Gastroesophageal sphincter (tissue), 3 donors: ENCODE measurements around the gene ZFR2.

ENCODE experiments used
- POLR2A ChIP-seq, 2 donors: fragments of 450-650 bp; IDR thresholded peaks; one replicate each; pipeline ENCODE4 v1.6.1; 2017; ENCODE audit warnings: antibody characterized with exemption in 2 of 2, mild to moderate bottlenecking in 2 of 2, moderate library complexity in 1 of 2
- POLR2AphosphoS5 ChIP-seq: sonication (generic); formaldehyde crosslinking; IDR thresholded peaks from one replicate; pipeline ENCODE4 v1.6.1; 2017; ENCODE audit warnings: antibody characterized with exemption
- TF ChIP-seq, protein P1 (sequence below), 4 experiments: fragments of 200-600 bp in 2 of 4; fragments of 450-650 bp in 2 of 4; sonication (generic) in 1 of 4; IDR thresholded peaks; one replicate each; pipeline ENCODE4 v1.5.1; 2017 to 2019; ENCODE audit warnings: antibody characterized with exemption in 4 of 4, mild to moderate bottlenecking in 2 of 4, moderate library complexity in 2 of 4

DNA sequence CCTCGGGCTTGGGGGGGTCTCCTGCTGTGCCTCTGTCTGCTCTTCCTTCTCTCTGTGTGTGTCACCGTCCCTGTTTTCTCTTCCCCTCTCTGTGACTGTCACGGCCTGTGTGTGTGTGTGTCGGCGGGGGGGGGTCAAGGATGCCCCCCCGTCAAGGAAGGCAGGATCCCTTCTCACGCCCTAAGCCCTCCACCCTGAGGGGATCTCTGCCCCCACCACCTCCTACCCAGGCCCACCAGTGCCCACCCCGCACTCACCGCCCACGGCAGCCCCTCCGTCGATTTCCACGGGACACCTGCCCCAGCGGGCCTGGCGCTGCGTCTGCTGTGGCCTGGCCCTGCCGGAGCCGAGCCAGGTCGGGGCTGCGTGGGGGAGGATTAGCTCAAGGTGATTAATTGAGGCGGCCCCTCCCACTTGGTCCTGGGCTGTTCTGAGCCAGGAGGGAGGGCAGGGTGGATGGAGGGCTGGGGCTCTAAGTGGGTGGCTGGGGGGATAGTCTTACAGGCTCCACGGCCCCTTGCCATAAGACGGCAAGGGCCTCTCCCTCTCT lies 96.9 kb downstream of the ZFR2 start, which contains the start of gene RAX2:
- TF ChIP-seq POLR2AphosphoS5 (no peak), POLR2A (IDR thresholded peaks at IDR 0.05) (no peak)
- TF ChIP-seq, protein P1, sequence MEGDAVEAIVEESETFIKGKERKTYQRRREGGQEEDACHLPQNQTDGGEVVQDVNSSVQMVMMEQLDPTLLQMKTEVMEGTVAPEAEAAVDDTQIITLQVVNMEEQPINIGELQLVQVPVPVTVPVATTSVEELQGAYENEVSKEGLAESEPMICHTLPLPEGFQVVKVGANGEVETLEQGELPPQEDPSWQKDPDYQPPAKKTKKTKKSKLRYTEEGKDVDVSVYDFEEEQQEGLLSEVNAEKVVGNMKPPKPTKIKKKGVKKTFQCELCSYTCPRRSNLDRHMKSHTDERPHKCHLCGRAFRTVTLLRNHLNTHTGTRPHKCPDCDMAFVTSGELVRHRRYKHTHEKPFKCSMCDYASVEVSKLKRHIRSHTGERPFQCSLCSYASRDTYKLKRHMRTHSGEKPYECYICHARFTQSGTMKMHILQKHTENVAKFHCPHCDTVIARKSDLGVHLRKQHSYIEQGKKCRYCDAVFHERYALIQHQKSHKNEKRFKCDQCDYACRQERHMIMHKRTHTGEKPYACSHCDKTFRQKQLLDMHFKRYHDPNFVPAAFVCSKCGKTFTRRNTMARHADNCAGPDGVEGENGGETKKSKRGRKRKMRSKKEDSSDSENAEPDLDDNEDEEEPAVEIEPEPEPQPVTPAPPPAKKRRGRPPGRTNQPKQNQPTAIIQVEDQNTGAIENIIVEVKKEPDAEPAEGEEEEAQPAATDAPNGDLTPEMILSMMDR (IDR thresholded peaks at IDR 0.05): no peak
